HEK293 (cell line): ENCODE results near the gene MAN1C1.
A peak's percentile ranks its signal among the peaks of the same experiment; 100 is the strongest.

Experiments
- GLIS2 ChIP-seq: fragments of 450-650 bp; formaldehyde crosslinking; IDR thresholded peaks from 2 replicates; pipeline ENCODE4 v1.5.1; 2016; ENCODE audit warnings: missing biosample characterization, missing genetic modification characterization
- HOXA7 ChIP-seq: sonication (generic); formaldehyde crosslinking; IDR thresholded peaks from 2 replicates; pipeline ENCODE4 v1.8.1; 2022; ENCODE audit warnings: missing genetic modification reagents, borderline replicate concordance
- KLF1 ChIP-seq: fragments of 450-650 bp; formaldehyde crosslinking; IDR thresholded peaks from 2 replicates; pipeline ENCODE4 v1.5.1; 2016; ENCODE audit warnings: missing biosample characterization, missing genetic modification characterization
- KLF16 ChIP-seq: fragments of 450-650 bp; formaldehyde crosslinking; IDR thresholded peaks from 2 replicates; pipeline ENCODE4 v1.5.1; 2017; ENCODE audit warnings: missing biosample characterization, missing genetic modification characterization
- KLF7 ChIP-seq: fragments of 450-650 bp; formaldehyde crosslinking; IDR thresholded peaks from 2 replicates; pipeline ENCODE4 v1.5.1; 2016; ENCODE audit warnings: missing biosample characterization, missing genetic modification characterization, borderline replicate concordance
- OSR2 ChIP-seq: fragments of 450-650 bp; formaldehyde crosslinking; IDR thresholded peaks from 2 replicates; pipeline ENCODE4 v1.5.1; 2016; ENCODE audit warnings: missing biosample characterization, missing genetic modification characterization
- ZBTB48 ChIP-seq: fragments of 450-650 bp; formaldehyde crosslinking; IDR thresholded peaks from 2 replicates; pipeline ENCODE4 v1.5.1; 2016; ENCODE audit warnings: missing biosample characterization, missing genetic modification characterization
- ZBTB8A ChIP-seq: fragments of 450-650 bp; formaldehyde crosslinking; IDR thresholded peaks from 2 replicates; pipeline ENCODE4 v1.5.1; 2016; ENCODE audit warnings: missing biosample characterization, missing genetic modification characterization
- ZEB2 ChIP-seq: fragments of 450-650 bp; formaldehyde crosslinking; IDR thresholded peaks from 2 replicates; pipeline ENCODE4 v1.5.1; 2016; ENCODE audit warnings: missing biosample characterization, missing genetic modification characterization
- ZFP69B ChIP-seq: fragments of 450-650 bp; formaldehyde crosslinking; IDR thresholded peaks from 2 replicates; pipeline ENCODE4 v1.5.1; 2016; ENCODE audit warnings: missing biosample characterization, missing genetic modification characterization
- ZNF132 ChIP-seq: fragments of 450-650 bp; formaldehyde crosslinking; IDR thresholded peaks from 2 replicates; pipeline ENCODE4 v1.5.1; 2017; ENCODE audit warnings: missing biosample characterization, missing genetic modification characterization, borderline replicate concordance
- ZNF140 ChIP-seq: fragments of 450-650 bp; formaldehyde crosslinking; IDR thresholded peaks from 2 replicates; pipeline ENCODE4 v1.5.1; 2016; ENCODE audit warnings: missing biosample characterization, missing genetic modification characterization
- ZNF157 ChIP-seq: fragments of 450-650 bp; formaldehyde crosslinking; IDR thresholded peaks from 2 replicates; pipeline ENCODE4 v1.5.1; 2016; ENCODE audit warnings: missing biosample characterization, missing genetic modification characterization
- ZNF174 ChIP-seq: fragments of 450-650 bp; formaldehyde crosslinking; IDR thresholded peaks from 2 replicates; pipeline ENCODE4 v1.5.0; 2017; ENCODE audit warnings: missing biosample characterization, mild to moderate bottlenecking, missing genetic modification characterization
- ZNF184 ChIP-seq: fragments of 450-650 bp; IDR thresholded peaks from 2 replicates; pipeline ENCODE4 v1.5.1; 2018; ENCODE audit warnings: missing biosample characterization, mild to moderate bottlenecking, missing genetic modification characterization
- ZNF324 ChIP-seq: fragments of 450-650 bp; formaldehyde crosslinking; IDR thresholded peaks from 2 replicates; pipeline ENCODE4 v1.5.1; 2016; ENCODE audit warnings: missing biosample characterization, missing genetic modification characterization
- ZNF366 ChIP-seq: fragments of 450-650 bp; formaldehyde crosslinking; conservative IDR thresholded peaks from 2 replicates; pipeline ENCODE4 v1.5.1; 2016; ENCODE audit warnings: missing biosample characterization, missing genetic modification characterization
- ZNF391 ChIP-seq: fragments of 450-650 bp; formaldehyde crosslinking; IDR thresholded peaks from 2 replicates; pipeline ENCODE4 v1.5.1; 2016; ENCODE audit warnings: low read depth, missing biosample characterization, missing genetic modification characterization, borderline replicate concordance
- ZNF426 ChIP-seq: fragments of 450-650 bp; formaldehyde crosslinking; IDR thresholded peaks from 2 replicates; pipeline ENCODE4 v1.5.1; 2017; ENCODE audit warnings: missing biosample characterization, missing genetic modification characterization, mild to moderate bottlenecking, inconsistent platforms, moderate library complexity
- ZNF510 ChIP-seq: fragments of 450-650 bp; formaldehyde crosslinking; IDR thresholded peaks from 2 replicates; pipeline ENCODE4 v1.5.1; 2018; ENCODE audit warnings: mild to moderate bottlenecking, missing genetic modification characterization, missing biosample characterization; ENCODE audit not compliant: insufficient replicate concordance
- ZNF561 ChIP-seq: fragments of 450-650 bp; IDR thresholded peaks from 2 replicates; pipeline ENCODE4 v1.5.1; 2018; ENCODE audit warnings: missing biosample characterization, missing genetic modification characterization, borderline replicate concordance
- ZNF600 ChIP-seq: fragments of 450-650 bp; formaldehyde crosslinking; IDR thresholded peaks from 2 replicates; pipeline ENCODE4 v1.5.1; 2016; ENCODE audit warnings: missing biosample characterization, missing genetic modification characterization
- ZNF777 ChIP-seq: fragments of 450-650 bp; formaldehyde crosslinking; IDR thresholded peaks from 2 replicates; pipeline ENCODE4 v1.5.1; 2017; ENCODE audit warnings: missing biosample characterization, missing genetic modification characterization, borderline replicate concordance
- ZNF785 ChIP-seq: fragments of 450-650 bp; formaldehyde crosslinking; IDR thresholded peaks from 2 replicates; pipeline ENCODE4 v1.5.1; 2016; ENCODE audit warnings: missing biosample characterization, missing genetic modification characterization
- TF ChIP-seq, protein P1 (sequence below): sonication (generic); formaldehyde crosslinking; IDR thresholded peaks from 2 replicates; pipeline ENCODE4 v1.8.1; 2022; ENCODE audit warnings: mild to moderate bottlenecking, moderate library complexity, missing genetic modification reagents
- TF ChIP-seq, protein P2 (sequence below): fragments of 450-650 bp; formaldehyde crosslinking; conservative IDR thresholded peaks from 2 replicates; pipeline ENCODE4 v1.5.1; 2016; ENCODE audit warnings: low read depth, missing biosample characterization, missing genetic modification characterization
- TF ChIP-seq, protein P3 (sequence below): fragments of 450-650 bp; formaldehyde crosslinking; IDR thresholded peaks from 2 replicates; pipeline ENCODE4 v1.5.1; 2016; ENCODE audit warnings: missing biosample characterization, missing genetic modification characterization
- TF ChIP-seq, protein P4 (sequence below): fragments of 450-650 bp; formaldehyde crosslinking; IDR thresholded peaks from 2 replicates; pipeline ENCODE4 v1.5.1; 2016; ENCODE audit warnings: missing biosample characterization, missing genetic modification characterization
- TF ChIP-seq, protein P5 (sequence below): fragments of 450-650 bp; formaldehyde crosslinking; optimal IDR thresholded peaks from 2 replicates; pipeline ENCODE3; 2016; ENCODE audit warnings: missing biosample characterization, mild to moderate bottlenecking, missing genetic modification characterization

The MAN1C1 gene

DNA sequence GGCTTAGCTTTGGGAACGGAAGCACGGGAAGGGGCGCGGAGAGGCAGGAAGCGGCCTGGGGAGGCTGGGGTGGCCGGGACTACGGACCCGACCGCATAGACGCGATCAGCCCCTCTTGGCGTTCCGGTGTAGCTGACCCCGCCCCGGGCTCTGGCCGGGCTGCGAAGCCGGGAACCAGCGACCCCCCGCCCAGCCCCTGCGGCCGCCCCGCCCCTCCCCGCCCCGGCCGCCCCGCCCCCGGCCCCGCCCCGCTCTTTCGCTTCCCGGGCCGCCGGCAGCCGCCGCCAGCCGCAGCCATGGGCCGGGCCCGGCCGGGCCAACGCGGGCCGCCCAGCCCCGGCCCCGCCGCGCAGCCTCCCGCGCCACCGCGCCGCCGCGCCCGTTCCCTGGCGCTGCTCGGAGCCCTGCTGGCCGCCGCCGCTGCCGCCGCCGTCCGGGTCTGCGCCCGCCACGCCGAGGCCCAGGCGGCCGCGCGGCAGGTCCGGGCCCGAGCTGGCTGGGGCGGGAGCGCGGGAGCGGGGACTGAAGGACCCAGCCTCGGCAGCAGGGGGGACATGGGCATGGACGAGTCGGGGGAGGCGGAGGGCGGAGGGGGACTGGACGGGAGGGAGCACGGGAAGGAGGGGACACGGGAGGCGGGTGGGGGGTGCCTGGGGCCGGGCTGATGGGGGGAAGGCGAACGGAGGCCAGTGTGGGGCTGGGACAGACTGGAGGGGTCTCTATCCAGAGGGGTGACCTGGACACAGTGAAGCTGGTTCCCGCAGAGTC lies 183.5 kb downstream of the MAN1C1 start, which contains the start of gene SELENON (continued):
- TF ChIP-seq, protein P1, sequence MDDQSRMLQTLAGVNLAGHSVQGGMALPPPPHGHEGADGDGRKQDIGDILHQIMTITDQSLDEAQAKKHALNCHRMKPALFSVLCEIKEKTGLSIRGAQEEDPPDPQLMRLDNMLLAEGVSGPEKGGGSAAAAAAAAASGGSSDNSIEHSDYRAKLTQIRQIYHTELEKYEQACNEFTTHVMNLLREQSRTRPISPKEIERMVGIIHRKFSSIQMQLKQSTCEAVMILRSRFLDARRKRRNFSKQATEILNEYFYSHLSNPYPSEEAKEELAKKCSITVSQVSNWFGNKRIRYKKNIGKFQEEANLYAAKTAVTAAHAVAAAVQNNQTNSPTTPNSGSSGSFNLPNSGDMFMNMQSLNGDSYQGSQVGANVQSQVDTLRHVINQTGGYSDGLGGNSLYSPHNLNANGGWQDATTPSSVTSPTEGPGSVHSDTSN: no peak
- TF ChIP-seq KLF1 (tag by site-specific recombination) (peak; percentile 33; the same call in 1 of the 2 replicates), ZBTB48 (tag by site-specific recombination) (peak; percentile 32; the same call in 1 of the 2 replicates), ZNF324 (tag by site-specific recombination) (no peak), ZNF426 (tag by site-specific recombination) (no peak), ZNF510 (no peak), ZNF184 (tag by site-specific recombination) (no peak), ZNF391 (tag by site-specific recombination) (no peak), ZEB2 (tag by site-specific recombination) (no peak; the same call in 1 of the 2 replicates), KLF16 (tag by site-specific recombination) (0 out of 2 replicates have a peak, but pooled peaks have one; percentile 26), GLIS2 (tag by site-specific recombination) (peak; percentile 60), ZNF561 (tag by site-specific recombination) (no peak), ZFP69B (peak; percentile 52; the same call in 1 of the 2 replicates), OSR2 (tag by site-specific recombination) (no peak), KLF7 (tag by site-specific recombination) (no peak), ZNF174 (tag by site-specific recombination) (no peak), HOXA7 (CRISPR knock-in tag) (no peak), ZBTB8A (tag by site-specific recombination) (no peak; the same call in 1 of the 2 replicates), ZNF140 (tag by site-specific recombination) (no peak), ZNF132 (tag by site-specific recombination) (no peak), ZNF777 (tag by site-specific recombination) (no peak), ZNF600 (tag by site-specific recombination) (no peak; the same call in 1 of the 2 replicates), ZNF157 (tag by site-specific recombination) (no peak), ZNF785 (tag by site-specific recombination) (no peak), ZNF366 (tag by site-specific recombination) (no peak)
- TF ChIP-seq, protein P2, sequence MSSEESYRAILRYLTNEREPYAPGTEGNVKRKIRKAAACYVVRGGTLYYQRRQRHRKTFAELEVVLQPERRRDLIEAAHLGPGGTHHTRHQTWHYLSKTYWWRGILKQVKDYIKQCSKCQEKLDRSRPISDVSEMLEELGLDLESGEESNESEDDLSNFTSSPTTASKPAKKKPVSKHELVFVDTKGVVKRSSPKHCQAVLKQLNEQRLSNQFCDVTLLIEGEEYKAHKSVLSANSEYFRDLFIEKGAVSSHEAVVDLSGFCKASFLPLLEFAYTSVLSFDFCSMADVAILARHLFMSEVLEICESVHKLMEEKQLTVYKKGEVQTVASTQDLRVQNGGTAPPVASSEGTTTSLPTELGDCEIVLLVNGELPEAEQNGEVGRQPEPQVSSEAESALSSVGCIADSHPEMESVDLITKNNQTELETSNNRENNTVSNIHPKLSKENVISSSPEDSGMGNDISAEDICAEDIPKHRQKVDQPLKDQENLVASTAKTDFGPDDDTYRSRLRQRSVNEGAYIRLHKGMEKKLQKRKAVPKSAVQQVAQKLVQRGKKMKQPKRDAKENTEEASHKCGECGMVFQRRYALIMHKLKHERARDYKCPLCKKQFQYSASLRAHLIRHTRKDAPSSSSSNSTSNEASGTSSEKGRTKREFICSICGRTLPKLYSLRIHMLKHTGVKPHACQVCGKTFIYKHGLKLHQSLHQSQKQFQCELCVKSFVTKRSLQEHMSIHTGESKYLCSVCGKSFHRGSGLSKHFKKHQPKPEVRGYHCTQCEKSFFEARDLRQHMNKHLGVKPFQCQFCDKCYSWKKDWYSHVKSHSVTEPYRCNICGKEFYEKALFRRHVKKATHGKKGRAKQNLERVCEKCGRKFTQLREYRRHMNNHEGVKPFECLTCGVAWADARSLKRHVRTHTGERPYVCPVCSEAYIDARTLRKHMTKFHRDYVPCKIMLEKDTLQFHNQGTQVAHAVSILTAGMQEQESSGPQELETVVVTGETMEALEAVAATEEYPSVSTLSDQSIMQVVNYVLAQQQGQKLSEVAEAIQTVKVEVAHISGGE (tag by site-specific recombination): peak; percentile 69
- TF ChIP-seq, protein P3, sequence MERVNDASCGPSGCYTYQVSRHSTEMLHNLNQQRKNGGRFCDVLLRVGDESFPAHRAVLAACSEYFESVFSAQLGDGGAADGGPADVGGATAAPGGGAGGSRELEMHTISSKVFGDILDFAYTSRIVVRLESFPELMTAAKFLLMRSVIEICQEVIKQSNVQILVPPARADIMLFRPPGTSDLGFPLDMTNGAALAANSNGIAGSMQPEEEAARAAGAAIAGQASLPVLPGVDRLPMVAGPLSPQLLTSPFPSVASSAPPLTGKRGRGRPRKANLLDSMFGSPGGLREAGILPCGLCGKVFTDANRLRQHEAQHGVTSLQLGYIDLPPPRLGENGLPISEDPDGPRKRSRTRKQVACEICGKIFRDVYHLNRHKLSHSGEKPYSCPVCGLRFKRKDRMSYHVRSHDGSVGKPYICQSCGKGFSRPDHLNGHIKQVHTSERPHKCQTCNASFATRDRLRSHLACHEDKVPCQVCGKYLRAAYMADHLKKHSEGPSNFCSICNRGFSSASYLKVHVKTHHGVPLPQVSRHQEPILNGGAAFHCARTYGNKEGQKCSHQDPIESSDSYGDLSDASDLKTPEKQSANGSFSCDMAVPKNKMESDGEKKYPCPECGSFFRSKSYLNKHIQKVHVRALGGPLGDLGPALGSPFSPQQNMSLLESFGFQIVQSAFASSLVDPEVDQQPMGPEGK (tag by site-specific recombination): peak; percentile 83
- TF ChIP-seq, protein P4, sequence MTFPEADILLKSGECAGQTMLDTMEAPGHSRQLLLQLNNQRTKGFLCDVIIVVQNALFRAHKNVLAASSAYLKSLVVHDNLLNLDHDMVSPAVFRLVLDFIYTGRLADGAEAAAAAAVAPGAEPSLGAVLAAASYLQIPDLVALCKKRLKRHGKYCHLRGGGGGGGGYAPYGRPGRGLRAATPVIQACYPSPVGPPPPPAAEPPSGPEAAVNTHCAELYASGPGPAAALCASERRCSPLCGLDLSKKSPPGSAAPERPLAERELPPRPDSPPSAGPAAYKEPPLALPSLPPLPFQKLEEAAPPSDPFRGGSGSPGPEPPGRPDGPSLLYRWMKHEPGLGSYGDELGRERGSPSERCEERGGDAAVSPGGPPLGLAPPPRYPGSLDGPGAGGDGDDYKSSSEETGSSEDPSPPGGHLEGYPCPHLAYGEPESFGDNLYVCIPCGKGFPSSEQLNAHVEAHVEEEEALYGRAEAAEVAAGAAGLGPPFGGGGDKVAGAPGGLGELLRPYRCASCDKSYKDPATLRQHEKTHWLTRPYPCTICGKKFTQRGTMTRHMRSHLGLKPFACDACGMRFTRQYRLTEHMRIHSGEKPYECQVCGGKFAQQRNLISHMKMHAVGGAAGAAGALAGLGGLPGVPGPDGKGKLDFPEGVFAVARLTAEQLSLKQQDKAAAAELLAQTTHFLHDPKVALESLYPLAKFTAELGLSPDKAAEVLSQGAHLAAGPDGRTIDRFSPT (tag by site-specific recombination): no peak
- TF ChIP-seq, protein P5, sequence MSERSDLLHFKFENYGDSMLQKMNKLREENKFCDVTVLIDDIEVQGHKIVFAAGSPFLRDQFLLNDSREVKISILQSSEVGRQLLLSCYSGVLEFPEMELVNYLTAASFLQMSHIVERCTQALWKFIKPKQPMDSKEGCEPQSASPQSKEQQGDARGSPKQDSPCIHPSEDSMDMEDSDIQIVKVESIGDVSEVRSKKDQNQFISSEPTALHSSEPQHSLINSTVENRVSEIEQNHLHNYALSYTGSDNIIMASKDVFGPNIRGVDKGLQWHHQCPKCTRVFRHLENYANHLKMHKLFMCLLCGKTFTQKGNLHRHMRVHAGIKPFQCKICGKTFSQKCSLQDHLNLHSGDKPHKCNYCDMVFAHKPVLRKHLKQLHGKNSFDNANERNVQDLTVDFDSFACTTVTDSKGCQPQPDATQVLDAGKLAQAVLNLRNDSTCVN (tag by site-specific recombination): peak; percentile 38
